Measurements from ENCODE around the gene CIZ1.

GRCh38 chr9:128162215-128163026, 29.0 kb downstream of the CIZ1 start:
- TF ChIP-seq CTCF (IDR thresholded peaks at IDR 0.05), result no peak
- no peak for TF ChIP-seq POLR2A (IDR thresholded peaks at IDR 0.05)
- no peak for TF ChIP-seq POLR2AphosphoS5 (IDR thresholded peaks at IDR 0.05)
